Loucy (cell line): ENCODE measurements around the gene ICA1L.

Experiments
- EZH2phosphoT487 ChIP-seq: fragments of 200-600 bp; IDR thresholded peaks from 2 replicates; pipeline ENCODE4 v1.6.1; 2018; ENCODE audit warnings: antibody characterized with exemption, mild to moderate bottlenecking, moderate library complexity, borderline replicate concordance
- TF ChIP-seq, protein P1 (sequence below): fragments of 200-600 bp; sonication (generic); conservative IDR thresholded peaks from 2 replicates; pipeline ENCODE4 v1.5.1; 2014; ENCODE audit warnings: mild to moderate bottlenecking, antibody characterized with exemption, low read length

DNA sequence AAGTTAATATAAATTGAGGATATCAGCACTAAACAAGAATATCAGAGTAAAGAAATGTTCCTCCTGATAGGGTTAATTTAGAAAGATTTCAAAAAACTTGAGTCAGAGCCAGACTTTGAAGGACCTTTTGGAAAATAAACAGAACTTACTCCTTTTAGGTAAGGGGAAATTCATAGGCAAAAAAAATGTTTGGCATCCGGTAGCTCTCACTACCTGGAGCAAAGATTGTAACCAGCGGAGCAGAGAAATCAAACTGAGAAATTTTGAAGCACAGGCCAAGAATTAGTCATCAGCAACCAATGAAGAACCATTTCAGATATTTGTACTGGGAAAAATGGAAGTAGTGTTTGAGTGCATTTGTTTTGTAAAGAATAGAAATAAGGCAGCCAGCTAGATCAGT, 113.0 kb downstream of the ICA1L start:
- TF ChIP-seq, protein P1, sequence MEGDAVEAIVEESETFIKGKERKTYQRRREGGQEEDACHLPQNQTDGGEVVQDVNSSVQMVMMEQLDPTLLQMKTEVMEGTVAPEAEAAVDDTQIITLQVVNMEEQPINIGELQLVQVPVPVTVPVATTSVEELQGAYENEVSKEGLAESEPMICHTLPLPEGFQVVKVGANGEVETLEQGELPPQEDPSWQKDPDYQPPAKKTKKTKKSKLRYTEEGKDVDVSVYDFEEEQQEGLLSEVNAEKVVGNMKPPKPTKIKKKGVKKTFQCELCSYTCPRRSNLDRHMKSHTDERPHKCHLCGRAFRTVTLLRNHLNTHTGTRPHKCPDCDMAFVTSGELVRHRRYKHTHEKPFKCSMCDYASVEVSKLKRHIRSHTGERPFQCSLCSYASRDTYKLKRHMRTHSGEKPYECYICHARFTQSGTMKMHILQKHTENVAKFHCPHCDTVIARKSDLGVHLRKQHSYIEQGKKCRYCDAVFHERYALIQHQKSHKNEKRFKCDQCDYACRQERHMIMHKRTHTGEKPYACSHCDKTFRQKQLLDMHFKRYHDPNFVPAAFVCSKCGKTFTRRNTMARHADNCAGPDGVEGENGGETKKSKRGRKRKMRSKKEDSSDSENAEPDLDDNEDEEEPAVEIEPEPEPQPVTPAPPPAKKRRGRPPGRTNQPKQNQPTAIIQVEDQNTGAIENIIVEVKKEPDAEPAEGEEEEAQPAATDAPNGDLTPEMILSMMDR: no peak
- TF ChIP-seq EZH2phosphoT487: no peak
